WTC11 (cell line): ENCODE measurements around the gene ITPKC. TPM values are rescaled to one million over a fixed set of nuclear protein-coding genes. Genes with fewer than 3 reads are reported as not detected.
A peak's percentile ranks its signal among the peaks of the same experiment; 100 is the strongest.

Experiments
- ATAC-seq: fragments of 200-7000 bp; cut with Tn5 transposase; 2 replicates; pipeline ENCODE4 v1.10.0; 2021; ENCODE audit warnings: mild to moderate bottlenecking, moderate library complexity
- CTCF ChIA-PET: fragments of 300-600 bp; sonication (Branson Sonifier 250); formaldehyde crosslinking; loops from one replicate; lab custom pipeline; 2021; ENCODE audit warnings: antibody characterized with exemption; lab: Charles Lee
- POLR2A ChIA-PET: fragments of 350-600 bp; sonication (Branson Sonifier 250); formaldehyde crosslinking; loops from one replicate; lab custom pipeline; 2021; ENCODE audit warnings: antibody characterized with exemption; lab: Charles Lee
- DNase-seq: peaks from one replicate; pipeline ENCODE4 v3.0.0; 2021; ENCODE audit warnings: low spot score
- H3K27ac Mint-ChIP-seq: 2 replicates; pipeline ENCODE4 v1.8.0; 2021; ENCODE audit warnings: mixed read lengths
- H3K27me3 Mint-ChIP-seq: 2 replicates; pipeline ENCODE4 v1.8.0; 2021; ENCODE audit warnings: low read depth, mild to moderate bottlenecking, moderate library complexity, mixed read lengths
- H3K36me3 Mint-ChIP-seq: 2 replicates; pipeline ENCODE4 v1.8.0; 2021; ENCODE audit warnings: mixed read lengths
- H3K4me1 Mint-ChIP-seq: 2 replicates; pipeline ENCODE4 v1.8.0; 2022; ENCODE audit warnings: mixed read lengths
- H3K4me3 Mint-ChIP-seq: 2 replicates; pipeline ENCODE4 v1.8.0; 2021; ENCODE audit warnings: mild to moderate bottlenecking, moderate library complexity, mixed read lengths
- H3K9me3 Mint-ChIP-seq: 2 replicates; pipeline ENCODE4 v1.8.0; 2021; ENCODE audit warnings: mixed read lengths
- ATF2 ChIP-seq: sonication (generic); formaldehyde crosslinking; IDR thresholded peaks from 2 replicates; pipeline ENCODE4 v1.8.1; 2022; ENCODE audit warnings: low read depth, missing genetic modification reagents, borderline replicate concordance
- ATF3 ChIP-seq: sonication (generic); formaldehyde crosslinking; conservative IDR thresholded peaks from 2 replicates; pipeline ENCODE4 v1.8.1; 2022; ENCODE audit warnings: mild to moderate bottlenecking, missing genetic modification reagents
- CBFB ChIP-seq: sonication (generic); formaldehyde crosslinking; IDR thresholded peaks from 2 replicates; pipeline ENCODE4 v1.8.1; 2022; ENCODE audit warnings: mild to moderate bottlenecking, low read depth, missing genetic modification reagents
- CDX4 ChIP-seq: fragments of 250-450 bp; sonication (Bioruptor Pico); IDR thresholded peaks from 2 replicates; pipeline ENCODE4 v1.9.0; 2021; ENCODE audit warnings: moderate library complexity, mild to moderate bottlenecking, inconsistent platforms, borderline replicate concordance
- CREB1 ChIP-seq: sonication (generic); formaldehyde crosslinking; IDR thresholded peaks from 2 replicates; pipeline ENCODE4 v1.8.0; 2023; ENCODE audit warnings: mild to moderate bottlenecking, missing genetic modification reagents
- GTF2I ChIP-seq: fragments of 250-450 bp; sonication (Bioruptor Pico); conservative IDR thresholded peaks from 2 replicates; pipeline ENCODE4 v1.4.0; 2021; ENCODE audit warnings: mild to moderate bottlenecking
- JUN ChIP-seq: sonication (generic); formaldehyde crosslinking; IDR thresholded peaks from 2 replicates; pipeline ENCODE4 v1.8.0; 2023; ENCODE audit warnings: mild to moderate bottlenecking, missing genetic modification reagents
- NFATC4 ChIP-seq: fragments of 250-450 bp; sonication (Bioruptor Pico); IDR thresholded peaks from 2 replicates; pipeline ENCODE4 v1.9.0; 2021; ENCODE audit warnings: mild to moderate bottlenecking
- NR1H2 ChIP-seq: sonication (generic); formaldehyde crosslinking; IDR thresholded peaks from 2 replicates; pipeline ENCODE4 v1.9.0; 2021; ENCODE audit warnings: mild to moderate bottlenecking, moderate library complexity, missing genetic modification reagents
- NR3C1 ChIP-seq: sonication (generic); formaldehyde crosslinking; conservative IDR thresholded peaks from 2 replicates; pipeline ENCODE4 v1.8.1; 2023; ENCODE audit warnings: low read depth, mild to moderate bottlenecking, missing genetic modification reagents
- PREB ChIP-seq: sonication (generic); formaldehyde crosslinking; IDR thresholded peaks from 2 replicates; pipeline ENCODE4 v1.8.1; 2022; ENCODE audit warnings: mild to moderate bottlenecking, missing genetic modification reagents, moderate library complexity, borderline replicate concordance
- SP1 ChIP-seq: sonication (generic); formaldehyde crosslinking; conservative IDR thresholded peaks from 2 replicates; pipeline ENCODE4 v1.8.1; 2022; ENCODE audit warnings: missing genetic modification reagents
- USF1 ChIP-seq: sonication (generic); formaldehyde crosslinking; IDR thresholded peaks from 2 replicates; pipeline ENCODE4 v1.8.0; 2022; ENCODE audit warnings: mild to moderate bottlenecking, missing genetic modification reagents
- USF2 ChIP-seq: sonication (generic); formaldehyde crosslinking; IDR thresholded peaks from 2 replicates; pipeline ENCODE4 v1.8.1; 2023; ENCODE audit warnings: mild to moderate bottlenecking, missing genetic modification reagents, moderate library complexity
- ZNF416 ChIP-seq: fragments of 250-450 bp; sonication (Bioruptor Pico); IDR thresholded peaks from 2 replicates; pipeline ENCODE4 v1.9.0; 2021; ENCODE audit warnings: mild to moderate bottlenecking, inconsistent platforms
- ZNF425 ChIP-seq: fragments of 250-450 bp; sonication (Bioruptor Pico); conservative IDR thresholded peaks from 2 replicates; pipeline ENCODE4 v1.9.0; 2021; ENCODE audit warnings: mild to moderate bottlenecking
- total RNA-seq: library from RNA; stranded (reverse); gene quantifications from 3 replicates; pipeline ENCODE4 v1.2.3, GENCODE V29; 2021
- TF ChIP-seq, protein P1 (sequence below): sonication (generic); formaldehyde crosslinking; IDR thresholded peaks from 2 replicates; pipeline ENCODE4 v1.8.1; 2023; ENCODE audit warnings: mild to moderate bottlenecking, missing genetic modification reagents
- TF ChIP-seq, protein P2 (sequence below): sonication (generic); formaldehyde crosslinking; IDR thresholded peaks from 2 replicates; pipeline ENCODE4 v1.8.1; 2023; ENCODE audit warnings: mild to moderate bottlenecking, missing genetic modification reagents, moderate library complexity

The ITPKC gene
- total RNA-seq, 1 experiment from 2014 or later, result 13.8 TPM

- CTCF ChIA-PET, result interaction anchor here (1.0 to 1.6 kb wide), 3 partner anchors 38 to 78 kb away, joined by 3 to 4 read pairs (median 3); partner anchors contain the start of gene EGLN2
- no peaks in the 10 kb centered on the region for H3K27me3 Mint-ChIP-seq
- H3K4me3 Mint-ChIP-seq, result no peak overlapping the region
- no peaks in the 10 kb centered on the region for H3K9me3 Mint-ChIP-seq
- no peak overlapping the region; the same call in 1 of the 2 replicates for H3K27ac Mint-ChIP-seq
- ATAC-seq (no peak), DNase-seq (no peak)
- TF ChIP-seq NR3C1 (CRISPR knock-in tag), result no peak
- no peak for TF ChIP-seq ZNF425 (CRISPR knock-in tag)
- TF ChIP-seq, protein P1, sequence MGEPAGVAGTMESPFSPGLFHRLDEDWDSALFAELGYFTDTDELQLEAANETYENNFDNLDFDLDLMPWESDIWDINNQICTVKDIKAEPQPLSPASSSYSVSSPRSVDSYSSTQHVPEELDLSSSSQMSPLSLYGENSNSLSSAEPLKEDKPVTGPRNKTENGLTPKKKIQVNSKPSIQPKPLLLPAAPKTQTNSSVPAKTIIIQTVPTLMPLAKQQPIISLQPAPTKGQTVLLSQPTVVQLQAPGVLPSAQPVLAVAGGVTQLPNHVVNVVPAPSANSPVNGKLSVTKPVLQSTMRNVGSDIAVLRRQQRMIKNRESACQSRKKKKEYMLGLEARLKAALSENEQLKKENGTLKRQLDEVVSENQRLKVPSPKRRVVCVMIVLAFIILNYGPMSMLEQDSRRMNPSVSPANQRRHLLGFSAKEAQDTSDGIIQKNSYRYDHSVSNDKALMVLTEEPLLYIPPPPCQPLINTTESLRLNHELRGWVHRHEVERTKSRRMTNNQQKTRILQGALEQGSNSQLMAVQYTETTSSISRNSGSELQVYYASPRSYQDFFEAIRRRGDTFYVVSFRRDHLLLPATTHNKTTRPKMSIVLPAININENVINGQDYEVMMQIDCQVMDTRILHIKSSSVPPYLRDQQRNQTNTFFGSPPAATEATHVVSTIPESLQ, result no peak
- no peak for TF ChIP-seq ZNF416 (CRISPR knock-in tag)
- TF ChIP-seq ATF3 (CRISPR knock-in tag), result no peak
- TF ChIP-seq NR1H2 (CRISPR knock-in tag), result no peak
- TF ChIP-seq ATF2 (CRISPR knock-in tag), result no peak
- peaks cover 16% of the 10 kb centered on the region for H3K4me1 Mint-ChIP-seq
- peaks cover 23% of the 10 kb centered on the region for H3K36me3 Mint-ChIP-seq
- POLR2A ChIA-PET, result no interaction called here
These were observed 23.8 kb downstream of the ITPKC start for GRCh38 chr19:40740747-40741146.

GRCh38 chr19:40741527-40742390 lies 24.8 kb downstream of the ITPKC start:
- CTCF ChIA-PET, result interaction anchor here (0.7 to 4.3 kb wide), 7 partner anchors 11 to 78 kb away, joined by 3 to 22 read pairs (median 4); partner anchors contain the start of genes EGLN2 and RAB4B
- ATAC-seq (no peak), DNase-seq (no peak)
- POLR2A ChIA-PET, result interaction anchor here (0.7 to 1.6 kb wide), 4 partner anchors 9 to 78 kb away, joined by 3 to 4 read pairs (median 3); partner anchors contain the start of genes COQ8B, ITPKC and SNRPA
- Mint-ChIP-seq H3K4me1 (peaks cover 17% of the 10 kb centered on the region), H3K36me3 (peaks cover 17% of the 10 kb centered on the region), H3K4me3 (no peak overlapping the region), H3K27ac (peak overlapping the region; percentile 84), H3K9me3 (no peaks in the 10 kb centered on the region), H3K27me3 (no peaks in the 10 kb centered on the region)
- no peak for TF ChIP-seq CBFB (CRISPR knock-in tag)
- no peak for TF ChIP-seq CREB1 (CRISPR knock-in tag)
- TF ChIP-seq USF1 (CRISPR knock-in tag), result peak; percentile 71
- TF ChIP-seq USF2 (CRISPR knock-in tag), result 0 out of 2 replicates have a peak, but pooled peaks have one; percentile 14

DNA sequence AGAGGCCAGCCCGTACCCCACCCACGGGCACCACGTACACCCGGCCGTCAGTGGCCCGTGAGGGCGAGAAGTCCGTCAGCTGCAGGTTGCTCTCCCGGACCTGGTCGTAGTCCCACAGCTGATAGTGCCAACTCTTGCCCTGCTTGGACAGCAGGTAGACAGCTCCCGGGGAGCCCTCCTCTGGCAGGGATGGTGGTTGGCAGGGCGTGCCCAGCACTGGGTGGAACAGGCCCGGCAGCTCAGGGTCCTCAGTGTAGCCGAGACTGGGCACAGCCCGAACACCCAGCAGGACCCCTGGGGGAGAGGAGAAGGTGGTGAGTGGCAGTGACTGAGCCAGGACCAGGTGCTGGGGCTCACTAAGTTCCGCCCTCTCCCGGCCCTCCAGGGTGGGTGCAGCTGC lies 25.6 kb downstream of the ITPKC start:
- ChIA-PET CTCF (interaction anchor here (0.7 to 4.3 kb wide), 7 partner anchors 10 to 79 kb away, joined by 3 to 22 read pairs (median 4); partner anchors contain the start of genes EGLN2 and RAB4B), POLR2A (interaction anchor here (0.5 to 1.6 kb wide), 4 partner anchors 14 to 198 kb away, joined by 3 to 4 read pairs (median 3); partner anchors contain the start of genes COQ8B and ITPKC)
- H3K27ac Mint-ChIP-seq, result no peak overlapping the region
- H3K9me3 Mint-ChIP-seq, result no peaks in the 10 kb centered on the region
- H3K4me1 Mint-ChIP-seq, result peaks cover 17% of the 10 kb centered on the region
- DNase-seq (no peak), ATAC-seq (no peak)
- H3K36me3 Mint-ChIP-seq, result peaks cover 12% of the 10 kb centered on the region
- H3K27me3 Mint-ChIP-seq, result no peaks in the 10 kb centered on the region
- no peak overlapping the region for H3K4me3 Mint-ChIP-seq
- TF ChIP-seq, protein P2, sequence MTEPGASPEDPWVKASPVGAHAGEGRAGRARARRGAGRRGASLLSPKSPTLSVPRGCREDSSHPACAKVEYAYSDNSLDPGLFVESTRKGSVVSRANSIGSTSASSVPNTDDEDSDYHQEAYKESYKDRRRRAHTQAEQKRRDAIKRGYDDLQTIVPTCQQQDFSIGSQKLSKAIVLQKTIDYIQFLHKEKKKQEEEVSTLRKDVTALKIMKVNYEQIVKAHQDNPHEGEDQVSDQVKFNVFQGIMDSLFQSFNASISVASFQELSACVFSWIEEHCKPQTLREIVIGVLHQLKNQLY (CRISPR knock-in tag), result no peak
- TF ChIP-seq SP1 (CRISPR knock-in tag) (no peak), JUN (CRISPR knock-in tag) (no peak), GTF2I (CRISPR knock-in tag) (no peak), PREB (CRISPR knock-in tag) (no peak), NFATC4 (CRISPR knock-in tag) (no peak), CDX4 (no peak)
